ENCODE data around the gene ERG.

GRCh38 chr21:38342739-38343138 is 155.5 kb downstream of the ERG start:
- TF ChIP-seq CBX8 (IDR thresholded peaks at IDR 0.05) (no peak), FOSL2 (IDR thresholded peaks at IDR 0.05) (no peak), FOSL2 (CRISPR knock-in tag; IDR thresholded peaks at IDR 0.05) (no peak), RARB (CRISPR knock-in tag; IDR thresholded peaks at IDR 0.05) (no peak)
- TF ChIP-seq, protein P1, sequence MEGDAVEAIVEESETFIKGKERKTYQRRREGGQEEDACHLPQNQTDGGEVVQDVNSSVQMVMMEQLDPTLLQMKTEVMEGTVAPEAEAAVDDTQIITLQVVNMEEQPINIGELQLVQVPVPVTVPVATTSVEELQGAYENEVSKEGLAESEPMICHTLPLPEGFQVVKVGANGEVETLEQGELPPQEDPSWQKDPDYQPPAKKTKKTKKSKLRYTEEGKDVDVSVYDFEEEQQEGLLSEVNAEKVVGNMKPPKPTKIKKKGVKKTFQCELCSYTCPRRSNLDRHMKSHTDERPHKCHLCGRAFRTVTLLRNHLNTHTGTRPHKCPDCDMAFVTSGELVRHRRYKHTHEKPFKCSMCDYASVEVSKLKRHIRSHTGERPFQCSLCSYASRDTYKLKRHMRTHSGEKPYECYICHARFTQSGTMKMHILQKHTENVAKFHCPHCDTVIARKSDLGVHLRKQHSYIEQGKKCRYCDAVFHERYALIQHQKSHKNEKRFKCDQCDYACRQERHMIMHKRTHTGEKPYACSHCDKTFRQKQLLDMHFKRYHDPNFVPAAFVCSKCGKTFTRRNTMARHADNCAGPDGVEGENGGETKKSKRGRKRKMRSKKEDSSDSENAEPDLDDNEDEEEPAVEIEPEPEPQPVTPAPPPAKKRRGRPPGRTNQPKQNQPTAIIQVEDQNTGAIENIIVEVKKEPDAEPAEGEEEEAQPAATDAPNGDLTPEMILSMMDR (IDR thresholded peaks at IDR 0.05), result no peak

Measured in A549 (cell line).